ENCODE data around the gene ARID3C. TPM values are rescaled to one million over a fixed set of nuclear protein-coding genes. Genes with fewer than 3 reads are reported as not detected.
A peak's percentile ranks its signal among the peaks of the same experiment; 100 is the strongest.

Gene ARID3C
- total RNA-seq, 1 donor from 2014 or later: not detected

DNA sequence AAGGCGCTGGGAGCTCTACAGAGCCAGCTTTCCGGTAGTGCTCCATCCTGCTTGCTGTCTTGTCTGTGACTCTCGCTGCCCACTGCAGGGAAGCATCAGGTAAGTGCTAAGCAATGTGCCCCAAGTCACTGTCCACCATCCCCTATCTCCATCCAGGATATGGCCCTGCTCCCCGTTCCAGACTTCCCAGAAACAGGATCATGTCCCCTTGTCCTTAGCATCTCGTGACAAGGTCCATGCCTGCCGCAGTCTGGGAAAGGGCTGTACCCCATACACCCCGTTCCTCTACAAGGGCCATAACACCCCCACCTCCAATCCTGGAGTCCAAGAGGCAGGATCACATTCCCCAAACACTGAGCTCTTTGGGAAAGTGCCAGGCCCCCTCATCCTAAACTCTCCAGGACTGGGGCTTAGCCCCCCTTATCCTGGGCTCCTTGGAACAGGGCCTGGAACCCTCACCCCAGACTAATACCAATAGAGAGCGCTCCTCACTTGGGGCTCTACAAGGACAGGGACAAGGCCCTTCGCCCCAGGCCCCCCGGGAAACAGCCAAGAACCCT is 17.5 kb downstream of the ARID3C start:
- Histone ChIP-seq H3K36me3 (peaks cover 28% of the 10 kb centered on the region), H3K4me1 (peaks cover 21% of the 10 kb centered on the region), H3K27me3 (ENCODE audit: low read depth) (no peaks in the 10 kb centered on the region), H3K27ac (peak overlapping the region; percentile 89), H3K9me3 (no peaks in the 10 kb centered on the region), H3K4me3 (peak overlapping the region; percentile 78)
- TF ChIP-seq CTCF (IDR thresholded peaks at IDR 0.05): no peak
- DNase-seq (peak; percentile 45), ATAC-seq (peak; percentile 25 to 28)
- intact Hi-C loops (cut with DNase I): no loop called here

- Histone ChIP-seq H3K4me3 (peak overlapping the region; percentile 78), H3K36me3 (peaks cover 21% of the 10 kb centered on the region), H3K4me1 (peaks cover 21% of the 10 kb centered on the region), H3K27ac (no peak overlapping the region), H3K9me3 (no peaks in the 10 kb centered on the region), H3K27me3 (ENCODE audit: low read depth) (no peaks in the 10 kb centered on the region)
- ATAC-seq: no peak
- no peak for TF ChIP-seq CTCF (IDR thresholded peaks at IDR 0.05)
- intact Hi-C loops (cut with DNase I): no loop called here
- DNase-seq: peak; percentile 46
Measured at GRCh38 chr9:34610434-34611206, 18.2 kb downstream of the ARID3C start.

DNA sequence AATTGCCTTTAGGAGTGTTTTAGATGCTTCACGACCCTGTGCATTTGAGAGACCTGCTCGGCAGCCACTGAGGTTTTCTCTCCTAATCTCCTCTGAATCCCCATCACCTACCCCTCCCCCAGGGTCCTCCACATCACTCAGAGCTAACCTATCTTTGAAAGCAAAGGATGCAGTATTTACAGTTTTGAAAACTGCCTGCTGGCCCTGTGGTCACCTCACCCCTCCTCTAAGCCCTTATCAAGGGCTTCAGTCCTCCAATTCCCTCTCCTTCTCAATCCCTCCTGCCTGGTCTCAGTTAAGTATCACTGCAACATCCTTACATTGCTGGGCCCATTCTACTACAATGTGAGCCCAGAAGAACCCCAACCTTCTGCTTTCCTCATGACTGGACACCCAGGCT is 21.5 kb downstream of the ARID3C start:
- intact Hi-C loops (cut with DNase I): loop anchor here (10.0 kb wide), 1 partner anchor 63 kb away; no protein-coding TSS in a partner anchor
- no peaks in the 10 kb centered on the region for H3K36me3 ChIP-seq
- H3K27ac ChIP-seq: no peak overlapping the region
- DNase-seq: no peak
- no peaks in the 10 kb centered on the region for H3K9me3 ChIP-seq
- no peak overlapping the region for H3K4me3 ChIP-seq
- no peak for ATAC-seq
- H3K27me3 ChIP-seq (ENCODE audit: low read depth): no peaks in the 10 kb centered on the region
- no peak for TF ChIP-seq CTCF (IDR thresholded peaks at IDR 0.05)
- peaks cover 12% of the 10 kb centered on the region for H3K4me1 ChIP-seq

- Histone ChIP-seq H3K36me3 (no peaks in the 10 kb centered on the region), H3K27me3 (ENCODE audit: low read depth) (no peaks in the 10 kb centered on the region), H3K4me3 (no peak overlapping the region), H3K4me1 (peaks cover 10% of the 10 kb centered on the region), H3K9me3 (no peaks in the 10 kb centered on the region), H3K27ac (no peak overlapping the region)
- DNase-seq (no peak), ATAC-seq (no peak)
- no peak for TF ChIP-seq CTCF (IDR thresholded peaks at IDR 0.05)
- intact Hi-C loops (cut with DNase I): loop anchor here (10.0 kb wide), 1 partner anchor 62 kb away; no protein-coding TSS in a partner anchor
Measured at GRCh38 chr9:34606905-34607304, 22.0 kb downstream of the ARID3C start.

GRCh38 chr9:34606190-34606589 is 22.7 kb downstream of the ARID3C start:
- ATAC-seq: no peak
- intact Hi-C loops (cut with DNase I): loop anchor here (10.0 kb wide), 1 partner anchor 61 kb away; no protein-coding TSS in a partner anchor
- H3K9me3 ChIP-seq: no peaks in the 10 kb centered on the region

More at GRCh38 chr9:34606190-34606589, 22.7 kb downstream of the ARID3C start:
- H3K4me3 ChIP-seq: no peak overlapping the region
- TF ChIP-seq CTCF (IDR thresholded peaks at IDR 0.05): no peak
- DNase-seq: no peak
- H3K4me1 ChIP-seq: peaks cover 7% of the 10 kb centered on the region
- H3K27ac ChIP-seq: no peak overlapping the region
- H3K27me3 ChIP-seq (ENCODE audit: low read depth): no peaks in the 10 kb centered on the region
- no peaks in the 10 kb centered on the region for H3K36me3 ChIP-seq
